ENCODE measurements around the gene GPS1. TPM values are rescaled to one million over a fixed set of nuclear protein-coding genes. Genes with fewer than 3 reads are reported as not detected.

The GPS1 gene
- total RNA-seq, 1 donor from 2014 or later = 71.5 TPM

DNA sequence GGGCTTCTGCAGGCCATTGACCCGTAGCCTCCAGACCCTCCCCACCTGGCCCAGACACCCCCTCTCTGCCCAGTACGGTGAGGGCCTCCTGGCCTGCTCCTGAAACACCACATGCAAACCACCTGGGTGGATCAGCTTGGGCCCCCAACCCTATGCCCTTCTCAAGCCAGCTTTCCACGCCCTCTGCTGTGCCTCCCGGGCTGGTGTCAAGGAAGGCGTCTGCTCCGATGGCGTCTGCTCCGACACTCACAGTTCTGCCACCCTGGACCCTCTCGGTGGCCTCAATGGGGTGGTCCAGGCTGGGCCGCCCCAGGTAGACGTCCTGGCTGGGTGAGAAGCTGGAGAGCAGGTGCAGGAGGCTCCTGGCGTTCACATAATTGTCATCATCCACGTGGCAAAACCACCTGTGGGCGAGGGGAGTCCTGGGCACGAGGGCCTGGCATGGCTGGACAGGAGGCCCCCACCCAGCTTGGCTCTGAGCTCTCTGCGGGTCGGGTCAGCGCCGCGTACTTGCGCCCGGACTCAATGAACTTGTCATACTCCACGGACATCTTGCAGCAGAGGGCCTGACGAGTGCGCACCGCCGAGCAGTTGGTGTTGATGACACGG is 1.4 kb upstream of the GPS1 start:
- Histone ChIP-seq H3K27ac (peak overlapping the region; percentile 74), H3K27me3 (ENCODE audit: low read depth) (no peaks in the 10 kb centered on the region), H3K4me3 (peak overlapping the region; percentile 86), H3K4me1 (peaks cover 37% of the 10 kb centered on the region), H3K36me3 (peaks cover 51% of the 10 kb centered on the region), H3K9me3 (no peaks in the 10 kb centered on the region)
- TF ChIP-seq, protein P1, sequence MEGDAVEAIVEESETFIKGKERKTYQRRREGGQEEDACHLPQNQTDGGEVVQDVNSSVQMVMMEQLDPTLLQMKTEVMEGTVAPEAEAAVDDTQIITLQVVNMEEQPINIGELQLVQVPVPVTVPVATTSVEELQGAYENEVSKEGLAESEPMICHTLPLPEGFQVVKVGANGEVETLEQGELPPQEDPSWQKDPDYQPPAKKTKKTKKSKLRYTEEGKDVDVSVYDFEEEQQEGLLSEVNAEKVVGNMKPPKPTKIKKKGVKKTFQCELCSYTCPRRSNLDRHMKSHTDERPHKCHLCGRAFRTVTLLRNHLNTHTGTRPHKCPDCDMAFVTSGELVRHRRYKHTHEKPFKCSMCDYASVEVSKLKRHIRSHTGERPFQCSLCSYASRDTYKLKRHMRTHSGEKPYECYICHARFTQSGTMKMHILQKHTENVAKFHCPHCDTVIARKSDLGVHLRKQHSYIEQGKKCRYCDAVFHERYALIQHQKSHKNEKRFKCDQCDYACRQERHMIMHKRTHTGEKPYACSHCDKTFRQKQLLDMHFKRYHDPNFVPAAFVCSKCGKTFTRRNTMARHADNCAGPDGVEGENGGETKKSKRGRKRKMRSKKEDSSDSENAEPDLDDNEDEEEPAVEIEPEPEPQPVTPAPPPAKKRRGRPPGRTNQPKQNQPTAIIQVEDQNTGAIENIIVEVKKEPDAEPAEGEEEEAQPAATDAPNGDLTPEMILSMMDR (IDR thresholded peaks at IDR 0.05) = no peak
- intact Hi-C loops (cut with DNase I) = no loop called here
- ATAC-seq = no peak
- no peak for DNase-seq

DNA sequence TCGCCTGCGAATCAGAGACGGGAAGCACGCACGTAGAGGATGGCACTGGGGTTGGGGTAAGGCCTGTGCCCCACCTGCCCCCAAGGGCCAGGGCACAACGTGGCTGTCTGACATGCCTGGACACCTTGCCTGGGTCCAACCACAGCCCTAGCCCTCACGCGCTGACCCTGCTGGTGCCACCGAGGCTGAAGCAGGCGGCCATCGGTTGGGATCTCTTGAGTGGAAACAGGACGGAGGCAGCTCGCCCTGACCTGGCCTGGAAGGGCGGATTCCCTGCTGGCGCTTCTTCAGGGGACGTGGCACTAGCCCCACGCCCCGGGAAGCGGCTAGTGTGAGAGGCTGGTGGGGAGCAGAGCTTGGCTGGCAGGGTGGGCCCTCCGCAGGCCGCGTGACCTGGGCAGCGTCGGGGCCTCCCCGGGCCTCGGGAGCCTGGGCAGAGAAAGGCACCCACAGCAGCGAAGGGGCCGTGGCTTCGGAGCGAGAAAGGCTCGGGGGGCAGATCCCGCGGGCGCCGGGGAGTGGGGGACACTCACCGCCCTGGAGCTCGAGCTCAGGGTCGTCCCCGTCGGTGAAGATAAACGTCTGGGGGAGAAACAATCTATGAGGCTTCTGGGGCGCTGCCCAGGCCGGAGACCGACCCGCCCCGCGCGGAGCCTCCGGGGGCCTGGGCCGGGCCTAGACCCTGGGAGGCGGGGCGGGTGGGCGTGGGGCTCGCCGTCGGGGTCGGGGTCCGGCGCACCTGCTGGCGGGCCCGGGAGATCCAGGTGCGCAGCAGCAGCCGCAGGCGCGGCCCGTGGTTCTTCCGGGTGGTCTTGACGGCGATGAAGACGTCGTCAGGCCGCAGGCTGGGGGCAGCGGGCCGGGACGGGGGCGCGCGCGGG is 697 bp upstream of the GPS1 start:
- no peaks in the 10 kb centered on the region for H3K27me3 ChIP-seq (ENCODE audit: low read depth)
- H3K4me3 ChIP-seq = peak overlapping the region; percentile 86
- peaks cover 58% of the 10 kb centered on the region for H3K36me3 ChIP-seq
- peak overlapping the region; percentile 74 for H3K27ac ChIP-seq
- H3K4me1 ChIP-seq = peaks cover 37% of the 10 kb centered on the region
- TF ChIP-seq, protein P1 (IDR thresholded peaks at IDR 0.05) = no peak
- intact Hi-C loops (cut with DNase I) = no loop called here
- DNase-seq (no peak), ATAC-seq (peak in 1 of 2 donors; percentile 15)
- no peaks in the 10 kb centered on the region for H3K9me3 ChIP-seq

DNA sequence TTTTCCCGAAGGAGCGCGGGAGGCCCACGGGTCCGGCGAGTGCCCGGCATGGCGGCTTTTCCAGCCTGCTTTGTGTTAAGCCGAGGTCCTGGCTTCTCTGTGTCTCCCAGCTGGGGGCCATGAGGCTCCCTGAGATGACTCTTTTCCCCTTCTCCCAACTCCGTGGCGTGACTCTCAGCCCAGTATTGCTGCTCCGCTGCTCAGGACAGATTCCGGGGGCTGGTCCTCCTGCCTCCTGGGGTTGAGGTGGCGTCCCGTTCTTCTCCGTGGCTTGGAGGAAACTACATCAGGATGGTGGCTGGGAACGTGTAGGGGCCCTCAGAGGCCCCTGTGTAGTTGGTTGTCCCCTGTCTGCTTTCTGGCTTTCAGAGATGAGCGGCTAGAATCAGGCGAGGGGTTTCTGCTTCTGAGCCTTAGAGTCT is 951 bp downstream of the GPS1 start:
- peak overlapping the region; percentile 86 for H3K4me3 ChIP-seq
- H3K36me3 ChIP-seq = peaks cover 66% of the 10 kb centered on the region
- no peak for ATAC-seq
- H3K4me1 ChIP-seq = peaks cover 37% of the 10 kb centered on the region
- H3K9me3 ChIP-seq = no peaks in the 10 kb centered on the region
- TF ChIP-seq, protein P1 (IDR thresholded peaks at IDR 0.05) = no peak
- peak overlapping the region; percentile 74 for H3K27ac ChIP-seq
- intact Hi-C loops (cut with DNase I) = no loop called here
- no peak for DNase-seq
- no peaks in the 10 kb centered on the region for H3K27me3 ChIP-seq (ENCODE audit: low read depth)

DNA sequence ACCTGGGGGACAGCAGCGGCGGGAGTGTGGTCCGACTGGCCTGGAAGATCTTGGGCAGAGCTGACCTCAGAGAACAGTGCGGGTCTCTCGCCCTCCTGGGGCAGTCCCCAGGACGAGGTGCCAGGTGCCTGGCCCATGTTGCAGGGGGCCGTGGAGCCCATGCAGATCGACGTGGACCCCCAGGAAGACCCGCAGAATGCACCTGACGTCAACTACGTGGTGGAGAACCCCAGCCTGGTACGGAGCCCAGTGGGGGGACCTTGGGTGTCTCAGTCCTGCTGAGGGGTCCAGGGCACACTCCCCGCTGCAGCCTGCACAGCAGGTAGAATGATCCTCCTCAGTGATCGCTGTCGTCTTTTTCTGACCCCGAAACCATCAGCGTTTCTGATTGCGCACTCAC is 1.4 kb downstream of the GPS1 start:
- Histone ChIP-seq H3K4me3 (peak overlapping the region; percentile 86), H3K9me3 (no peaks in the 10 kb centered on the region), H3K4me1 (peaks cover 37% of the 10 kb centered on the region), H3K27me3 (ENCODE audit: low read depth) (no peaks in the 10 kb centered on the region), H3K36me3 (peaks cover 67% of the 10 kb centered on the region), H3K27ac (no peak overlapping the region)
- DNase-seq (no peak), ATAC-seq (no peak)
- TF ChIP-seq, protein P1 (IDR thresholded peaks at IDR 0.05) = no peak
- intact Hi-C loops (cut with DNase I) = no loop called here

DNA sequence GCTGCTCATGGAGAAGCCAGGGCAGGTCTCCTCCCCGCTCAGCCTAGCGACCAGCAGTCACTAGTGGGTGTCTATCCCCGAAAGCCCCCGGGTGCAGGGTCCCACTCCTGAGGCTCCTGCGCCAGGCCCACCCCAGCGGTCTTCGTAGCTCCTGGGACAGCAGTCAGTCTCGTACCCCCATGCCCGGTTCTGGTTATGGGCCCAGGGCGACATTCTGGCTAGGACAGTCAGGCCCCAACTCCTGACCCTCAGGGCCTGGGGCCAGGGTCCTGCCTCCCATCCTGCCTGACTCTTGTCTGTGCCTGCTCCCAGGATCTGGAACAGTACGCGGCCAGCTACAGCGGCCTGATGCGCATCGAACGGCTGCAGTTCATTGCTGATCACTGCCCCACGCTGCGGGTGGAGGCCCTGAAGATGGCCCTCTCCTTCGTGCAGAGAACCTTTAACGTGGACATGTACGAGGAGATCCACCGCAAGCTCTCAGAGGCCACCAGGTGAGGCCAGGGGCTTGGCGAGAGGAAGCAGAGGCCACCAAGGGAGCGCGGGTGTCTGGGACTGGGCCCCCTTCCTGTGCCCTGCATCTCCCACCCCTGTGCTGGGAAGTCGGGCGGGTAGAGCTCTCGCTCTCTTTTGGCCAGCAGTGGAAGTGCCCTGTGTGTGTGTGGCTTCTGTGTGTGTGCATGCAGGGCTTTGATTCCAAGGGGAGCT is 2.0 kb downstream of the GPS1 start:
- intact Hi-C loops (cut with DNase I) = no loop called here
- Histone ChIP-seq H3K27me3 (ENCODE audit: low read depth) (no peaks in the 10 kb centered on the region), H3K27ac (no peak overlapping the region), H3K9me3 (no peaks in the 10 kb centered on the region), H3K4me3 (no peak overlapping the region), H3K36me3 (peaks cover 69% of the 10 kb centered on the region), H3K4me1 (peaks cover 37% of the 10 kb centered on the region)
- TF ChIP-seq, protein P1 (IDR thresholded peaks at IDR 0.05) = no peak
- ATAC-seq (no peak), DNase-seq (no peak)

Measured in lower lobe of right lung (tissue), 2 donors.